Gastrocnemius medialis (tissue), 4 donors: ENCODE data around the gene POLE3. TPM values are rescaled to one million over a fixed set of nuclear protein-coding genes. Genes with fewer than 3 reads are reported as not detected.

Source experiments
- ATAC-seq, 2 donors: fragments of 150-250 bp; one replicate each; pipeline ENCODE4 v1.9.1; 2016
- DNase-seq, 2 donors: peaks; one replicate each; pipeline ENCODE4 v3.0.0-alpha.2; 2019
- H3K27ac ChIP-seq, 4 donors: fragments of 200-600 bp; sonication (generic); 1 replicate in 1 of 4; 2 replicates in 3 of 4; pipeline ENCODE4 v1.5.1; 2016 to 2018; ENCODE audit warnings: mild to moderate bottlenecking in 2 of 4, moderate library complexity in 1 of 4
- H3K27me3 ChIP-seq, 3 donors: fragments of 200-600 bp; sonication (generic) in 2 of 3; 1 replicate in 1 of 3; 2 replicates in 2 of 3; pipeline versions ENCODE4 v1.5.1 to v1.6.0; 2016 to 2019; ENCODE audit warnings: mild to moderate bottlenecking in 1 of 3, moderate library complexity in 1 of 3
- H3K36me3 ChIP-seq, 2 donors: fragments of 200-600 bp; sonication (generic) in 1 of 2; one replicate each; pipeline ENCODE4 v1.5.1; 2017 to 2018
- H3K4me1 ChIP-seq, 2 donors: fragments of 200-600 bp; sonication (generic) in 1 of 2; one replicate each; pipeline ENCODE4 v1.5.1; 2016 to 2017; ENCODE audit warnings: mild to moderate bottlenecking in 2 of 2
- H3K4me3 ChIP-seq, 4 donors: fragments of 200-600 bp; sonication (generic) in 3 of 4; 1 replicate in 1 of 4; 2 replicates in 3 of 4; pipeline ENCODE4 v1.5.1; 2016 to 2019; ENCODE audit warnings: mild to moderate bottlenecking in 2 of 4
- H3K9me3 ChIP-seq, 3 donors: fragments of 200-600 bp; sonication (generic) in 2 of 3; 1 replicate in 1 of 3; 2 replicates in 2 of 3; pipeline ENCODE4 v1.5.1; 2016 to 2019
- POLR2A ChIP-seq, 2 donors: fragments of 450-650 bp; IDR thresholded peaks; one replicate each; pipeline ENCODE4 v1.6.1; 2017; ENCODE audit warnings: antibody characterized with exemption in 2 of 2, mild to moderate bottlenecking in 2 of 2, moderate library complexity in 2 of 2
- in situ Hi-C, 4 donors: fragments of 200-750 bp; cut with MboI; loops; one replicate each; pipeline versions ENCODE4 v1.15.0 to v1.8.0; 2017; ENCODE audit warnings: low sequenced_read_pairs in 4 of 4
- intact Hi-C: fragments of 100-400 bp; cut with DNase I; formaldehyde crosslinking; loops from one replicate; pipeline ENCODE4 v1.15.1; 2023; ENCODE audit warnings: low total_unique reads
- total RNA-seq, 4 donors: library from RNA; depleted of rRNA; stranded (reverse); fragments of >200 nt; gene quantifications; one replicate each; pipeline versions ENCODE4 v1.1.0 to v1.2.3, GENCODE V29; 2016
- TF ChIP-seq, protein P1 (sequence below), 5 experiments: fragments of 450-650 bp in 3 of 5; fragments of 200-600 bp in 2 of 5; sonication (generic) in 2 of 5; IDR thresholded peaks in 4 of 5; conservative IDR thresholded peaks in 1 of 5; 1 replicate in 4 of 5; 2 replicates in 1 of 5; pipeline ENCODE4 v1.5.1; 2016 to 2019; ENCODE audit warnings: antibody characterized with exemption in 5 of 5, mild to moderate bottlenecking in 3 of 5, moderate library complexity in 3 of 5

POLE3 gene
- total RNA-seq, 4 donors from 2014 or later = 42.9 to 66.4 (median 57.8) TPM

- TF ChIP-seq, protein P1, sequence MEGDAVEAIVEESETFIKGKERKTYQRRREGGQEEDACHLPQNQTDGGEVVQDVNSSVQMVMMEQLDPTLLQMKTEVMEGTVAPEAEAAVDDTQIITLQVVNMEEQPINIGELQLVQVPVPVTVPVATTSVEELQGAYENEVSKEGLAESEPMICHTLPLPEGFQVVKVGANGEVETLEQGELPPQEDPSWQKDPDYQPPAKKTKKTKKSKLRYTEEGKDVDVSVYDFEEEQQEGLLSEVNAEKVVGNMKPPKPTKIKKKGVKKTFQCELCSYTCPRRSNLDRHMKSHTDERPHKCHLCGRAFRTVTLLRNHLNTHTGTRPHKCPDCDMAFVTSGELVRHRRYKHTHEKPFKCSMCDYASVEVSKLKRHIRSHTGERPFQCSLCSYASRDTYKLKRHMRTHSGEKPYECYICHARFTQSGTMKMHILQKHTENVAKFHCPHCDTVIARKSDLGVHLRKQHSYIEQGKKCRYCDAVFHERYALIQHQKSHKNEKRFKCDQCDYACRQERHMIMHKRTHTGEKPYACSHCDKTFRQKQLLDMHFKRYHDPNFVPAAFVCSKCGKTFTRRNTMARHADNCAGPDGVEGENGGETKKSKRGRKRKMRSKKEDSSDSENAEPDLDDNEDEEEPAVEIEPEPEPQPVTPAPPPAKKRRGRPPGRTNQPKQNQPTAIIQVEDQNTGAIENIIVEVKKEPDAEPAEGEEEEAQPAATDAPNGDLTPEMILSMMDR (IDR thresholded peaks at IDR 0.05 in 4 of 5, conservative IDR thresholded peaks at IDR 0.05 in 1 of 5) = peak; percentile 92 to 97 (median 94)
- TF ChIP-seq POLR2A (IDR thresholded peaks at IDR 0.05) = peak; percentile 27 to 38
- intact Hi-C loops = loop anchor here (1.0 to 5.0 kb wide), 4 partner anchors 9 to 257 kb away; partner anchors contain the start of genes C9orf43, CDC26, POLE3 and PRPF4
- no peaks in the 10 kb centered on the region for H3K9me3 ChIP-seq
- no peaks in the 10 kb centered on the region for H3K36me3 ChIP-seq
- no peaks in the 10 kb centered on the region for H3K27me3 ChIP-seq
- peak; percentile 96 to 99 for DNase-seq
- peak within 1 kb of the TSS; percentile 70 to 86 (median 80) for H3K27ac ChIP-seq
- peak; percentile 95 to 98 for ATAC-seq
- H3K4me3 ChIP-seq = peak within 1 kb of the TSS; percentile 86 to 98 (median 90)
- in situ Hi-C loops = loop anchor here in 2 of 4 donors (10.0 kb wide), 1 partner anchor 126 kb away; the partner anchor contains the start of genes CDC26 (in 2 of the 2) and PRPF4 (in 2 of the 2)
- H3K4me1 ChIP-seq = peaks cover 20 to 26% of the 10 kb centered on the region in 2 donors
Observed at GRCh38 chr9:113401027-113401792, 9.3 kb downstream of the POLE3 start, which contains the start of gene ALAD. Gene ALAD (minus strand): TSS chr9:113401284. CDS start chr9:113393559, 7,725 bp downstream.

GRCh38 chr9:113399646-113400200, 10.8 kb downstream of the POLE3 start:
- no peak for ATAC-seq
- peaks cover 19 to 26% of the 10 kb centered on the region in 2 donors for H3K4me1 ChIP-seq
- H3K36me3 ChIP-seq = no peaks in the 10 kb centered on the region
- H3K9me3 ChIP-seq = no peaks in the 10 kb centered on the region
- no peak for TF ChIP-seq POLR2A (IDR thresholded peaks at IDR 0.05)
- TF ChIP-seq, protein P1 (IDR thresholded peaks at IDR 0.05 in 4 of 5, conservative IDR thresholded peaks at IDR 0.05 in 1 of 5) = no peak
- DNase-seq = no peak
- no peaks in the 10 kb centered on the region for H3K27me3 ChIP-seq
- H3K27ac ChIP-seq = peak overlapping the region in 1 of 4 donors; percentile 86
- in situ Hi-C loops (loop anchor here in 2 of 4 donors (10.0 kb wide), 2 partner anchors 65 to 125 kb away; partner anchors contain the start of genes CDC26 (in 2 of the 2) and PRPF4 (in 2 of the 2)), intact Hi-C loops (loop anchor here (2.0 to 5.0 kb wide), 2 partner anchors 23 to 57 kb away; partner anchors contain the start of genes HDHD3 and WDR31)
- H3K4me3 ChIP-seq = peak overlapping the region in 1 of 4 donors; percentile 90

- intact Hi-C loops = loop anchor here (2.0 kb wide), 1 partner anchor 22 kb away; the partner anchor contains the start of gene HDHD3
Observed at GRCh38 chr9:113398796-113399195, 11.7 kb downstream of the POLE3 start.

DNA sequence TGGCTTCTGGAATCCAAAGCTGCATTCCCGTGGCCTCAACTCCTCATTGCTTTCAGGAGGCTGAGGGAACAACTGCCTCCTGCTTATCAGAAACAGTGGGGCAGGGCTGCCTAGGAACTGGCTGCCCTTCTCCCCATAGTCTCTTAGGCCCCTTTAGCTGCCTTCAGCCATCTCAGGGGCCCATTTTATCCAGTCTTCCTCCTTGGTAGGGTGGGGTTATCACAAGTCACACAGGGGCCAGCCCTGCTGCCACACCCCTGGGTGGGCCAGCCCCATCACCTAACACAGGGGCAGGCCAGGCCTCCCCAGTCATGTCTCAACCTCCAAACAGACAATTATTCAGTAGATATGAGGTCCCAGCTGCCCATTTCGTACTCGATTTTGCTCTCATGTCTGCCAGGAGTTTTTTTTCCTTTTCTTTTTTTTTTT, 13.3 kb downstream of the POLE3 start:
- no peak for ATAC-seq
- in situ Hi-C loops = loop anchor here in 1 of 4 donors (10.0 kb wide), 1 partner anchor 62 kb away; no protein-coding TSS in a partner anchor
- Histone ChIP-seq H3K27me3 (no peaks in the 10 kb centered on the region), H3K9me3 (no peaks in the 10 kb centered on the region), H3K36me3 (peaks cover 0 to 3% of the 10 kb centered on the region in 2 donors), H3K4me3 (no peak overlapping the region), H3K4me1 (peaks cover 19 to 26% of the 10 kb centered on the region in 2 donors), H3K27ac (no peak overlapping the region)
- TF ChIP-seq POLR2A (IDR thresholded peaks at IDR 0.05) = no peak
- TF ChIP-seq, protein P1 (IDR thresholded peaks at IDR 0.05 in 4 of 5, conservative IDR thresholded peaks at IDR 0.05 in 1 of 5) = no peak
- DNase-seq = no peak
- intact Hi-C loops = no loop called here

More at GRCh38 chr9:113398796-113399195, 11.7 kb downstream of the POLE3 start:
- Histone ChIP-seq H3K27ac (no peak overlapping the region), H3K4me1 (peaks cover 19 to 26% of the 10 kb centered on the region in 2 donors), H3K36me3 (no peaks in the 10 kb centered on the region), H3K4me3 (no peak overlapping the region), H3K27me3 (no peaks in the 10 kb centered on the region), H3K9me3 (no peaks in the 10 kb centered on the region)
- TF ChIP-seq, protein P1 (IDR thresholded peaks at IDR 0.05 in 4 of 5, conservative IDR thresholded peaks at IDR 0.05 in 1 of 5) = no peak
- no peak for TF ChIP-seq POLR2A (IDR thresholded peaks at IDR 0.05)
- no peak for DNase-seq
- in situ Hi-C loops = loop anchor here in 1 of 4 donors (10.0 kb wide), 1 partner anchor 64 kb away; no protein-coding TSS in a partner anchor
- no peak for ATAC-seq
